Femur (tissue), 1 donor: ENCODE data around the gene AP2B1.
"Not testable (repeated sequence)": the region's sequence is repeated elsewhere in the genome, so short reads cannot be mapped to it uniquely, and the experiment has no call there.

Experiments used
- DNase-seq: peaks from one replicate; pipeline ENCODE4 v3.0.0-alpha.2; 2017

AP2B1 gene

DNA sequence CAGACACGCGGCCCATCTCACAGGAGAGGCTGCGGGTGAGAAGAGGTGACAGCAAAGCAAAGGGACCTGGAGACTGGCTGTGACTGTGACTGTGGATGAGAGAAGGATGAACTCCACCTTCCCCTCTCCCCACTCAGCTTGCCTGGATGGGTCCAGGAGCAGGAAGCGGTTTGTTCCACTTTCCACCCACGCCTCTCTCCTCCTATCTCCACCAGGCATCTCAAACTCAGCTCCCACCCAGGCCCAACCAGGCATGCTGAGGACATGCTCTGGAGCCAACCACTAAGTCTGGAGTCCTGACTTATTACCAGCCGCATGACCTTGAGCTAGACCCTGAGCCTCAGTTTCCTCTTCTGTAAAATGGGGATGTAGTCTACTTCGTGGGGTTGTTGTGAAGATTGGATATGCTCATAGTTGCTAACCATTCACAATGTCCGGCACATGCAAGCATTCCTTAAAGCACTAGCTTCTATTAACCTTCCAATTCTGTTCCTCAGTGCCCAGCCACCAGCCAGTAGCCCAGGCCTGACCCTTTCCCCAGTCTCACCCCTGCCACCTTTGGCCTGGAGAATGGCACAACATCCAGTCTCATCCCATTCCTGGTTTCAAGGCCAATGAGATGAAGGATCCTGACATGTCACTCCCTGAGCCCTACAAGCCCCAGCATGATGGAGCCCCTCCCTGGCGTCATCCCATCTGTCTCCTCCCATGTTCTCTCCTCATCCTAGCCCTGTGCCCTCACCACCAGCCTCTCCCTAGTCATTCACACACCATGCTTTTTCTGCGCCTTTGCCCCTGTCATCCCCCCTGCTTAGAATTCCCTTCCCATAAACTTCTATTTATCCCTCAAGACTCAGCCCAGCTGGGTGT is 163.6 kb downstream of the AP2B1 start:
- DNase-seq, result no peak

DNA sequence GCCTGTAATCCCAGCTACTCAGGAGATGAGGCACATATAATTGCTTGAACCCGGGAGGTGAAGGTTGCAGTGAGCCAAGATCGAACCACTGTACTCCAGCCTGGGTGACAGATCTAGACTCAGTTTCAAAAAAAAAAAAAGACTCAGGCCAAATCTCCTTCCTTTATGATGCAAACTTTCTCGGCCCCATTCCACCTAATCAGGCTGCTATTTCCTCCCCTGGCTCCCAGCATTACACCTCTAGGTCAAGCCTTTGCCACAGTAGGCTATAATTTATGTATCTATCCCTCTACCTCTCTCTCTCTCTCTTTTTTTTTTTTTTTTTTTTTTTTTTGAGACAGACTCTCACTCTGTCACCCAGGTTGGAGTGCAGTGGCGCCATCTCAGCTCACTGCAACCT is 164.4 kb downstream of the AP2B1 start:
- not testable (repeated sequence) for DNase-seq

DNA sequence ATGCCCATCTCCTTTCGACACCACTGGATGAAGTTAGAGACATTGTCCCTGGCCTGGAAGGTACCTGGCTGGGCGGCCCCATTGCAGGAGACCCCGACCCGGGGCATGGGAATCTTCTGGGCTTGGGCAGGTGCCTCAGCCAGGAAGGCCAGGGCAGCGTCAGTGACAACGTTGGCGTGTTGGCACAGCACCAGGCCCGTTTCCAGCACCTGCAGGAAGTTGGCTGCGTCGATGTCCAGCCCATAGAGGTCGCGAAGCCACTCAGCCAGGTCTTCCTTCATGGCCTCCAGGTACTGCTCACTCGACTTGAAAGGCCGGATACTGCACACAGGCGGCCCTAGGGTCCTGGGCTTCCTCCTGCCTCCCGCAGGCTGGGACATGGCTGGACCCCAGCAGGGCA is 165.3 kb downstream of the AP2B1 start:
- DNase-seq, result no peak

DNA sequence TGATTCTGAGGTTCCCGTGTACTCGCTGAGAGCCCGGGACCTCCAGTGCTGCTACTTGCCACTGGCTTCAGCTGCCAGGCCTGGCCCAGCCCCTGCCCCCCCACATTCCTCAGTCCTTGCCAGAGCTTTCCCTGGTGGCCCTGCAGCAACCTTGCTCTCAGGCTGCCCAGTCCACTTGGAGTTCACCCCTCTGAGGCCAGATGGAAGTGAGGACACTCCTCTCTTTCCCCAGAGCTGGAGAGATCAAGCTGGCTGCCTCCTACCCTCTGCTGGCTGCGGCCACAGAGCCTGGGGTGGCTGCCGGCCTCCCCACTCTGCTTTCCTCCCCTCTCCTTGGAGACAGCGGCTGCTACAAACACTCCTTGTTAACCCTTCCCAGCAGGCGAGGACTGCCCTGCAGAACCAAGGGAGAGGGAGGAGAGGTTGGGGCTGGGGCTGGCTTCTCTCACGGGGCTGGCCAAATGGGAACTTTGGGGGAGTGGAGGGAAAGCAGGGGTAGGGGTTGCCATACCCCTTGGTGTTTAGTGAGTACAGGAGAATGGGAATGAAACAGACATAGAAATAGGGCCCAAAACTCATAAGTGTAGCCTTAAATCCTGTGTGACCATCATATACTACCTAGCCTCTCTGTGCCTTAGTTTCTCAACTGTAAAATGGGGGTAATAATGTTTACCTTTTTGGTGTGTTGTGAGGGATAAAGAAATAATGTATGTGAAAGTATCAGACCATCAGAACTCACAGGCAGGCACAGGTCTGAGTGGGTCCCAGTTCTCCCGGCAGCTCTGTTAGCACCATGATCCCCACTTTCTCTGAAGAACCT is 166.0 kb downstream of the AP2B1 start, which contains the start of gene GAS2L2:
Gene GAS2L2 (minus strand): TSS at position 295 of the 820 bp plus-strand sequence. CDS start 389 bp downstream, outside the sequence.
- DNase-seq, result no peak

DNA sequence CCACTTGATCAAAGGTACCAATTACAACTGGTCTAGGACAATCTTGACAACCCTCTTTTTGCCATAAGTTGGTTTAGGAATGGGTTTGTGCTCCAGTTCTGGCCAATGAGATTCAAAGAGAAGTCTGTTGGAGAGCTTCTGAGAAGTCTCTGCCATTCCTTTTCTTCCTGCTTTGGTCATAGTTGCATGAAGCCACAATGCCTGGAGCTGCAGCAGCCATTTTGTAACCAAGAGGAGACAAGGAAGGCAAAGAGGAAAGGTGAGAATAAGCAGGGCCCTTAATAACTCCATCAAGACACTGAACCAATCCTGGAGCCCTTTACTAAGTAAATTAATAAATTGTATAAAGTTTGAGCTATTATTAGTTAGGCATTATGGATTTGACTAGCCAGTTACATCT is 170.1 kb downstream of the AP2B1 start:
- no peak for DNase-seq

DNA sequence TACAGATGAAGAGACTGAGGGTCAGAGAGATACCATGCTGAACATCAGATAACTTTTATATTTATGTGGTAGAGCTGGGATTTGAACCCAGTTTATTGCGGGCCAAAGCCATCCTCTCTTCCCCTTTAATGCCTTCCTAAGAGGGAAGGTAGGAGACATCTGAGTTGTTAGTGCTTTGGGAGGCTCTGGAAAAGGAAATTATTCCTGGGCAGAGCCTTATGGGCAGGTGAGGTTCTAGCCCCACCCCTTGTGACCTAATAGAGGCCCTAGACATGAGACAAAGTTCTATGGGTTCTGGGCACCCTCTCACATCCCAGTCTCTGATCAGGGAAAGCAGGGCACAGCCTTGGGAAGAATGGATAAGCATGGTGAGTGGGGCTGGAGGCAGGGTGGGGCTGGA is 173.5 kb downstream of the AP2B1 start, which contains the start of gene C17orf50:
Gene C17orf50 (plus strand): TSS at position 301 of the 400 bp plus-strand sequence. CDS start 55 bp downstream, at position 356.
- no peak for DNase-seq

DNA sequence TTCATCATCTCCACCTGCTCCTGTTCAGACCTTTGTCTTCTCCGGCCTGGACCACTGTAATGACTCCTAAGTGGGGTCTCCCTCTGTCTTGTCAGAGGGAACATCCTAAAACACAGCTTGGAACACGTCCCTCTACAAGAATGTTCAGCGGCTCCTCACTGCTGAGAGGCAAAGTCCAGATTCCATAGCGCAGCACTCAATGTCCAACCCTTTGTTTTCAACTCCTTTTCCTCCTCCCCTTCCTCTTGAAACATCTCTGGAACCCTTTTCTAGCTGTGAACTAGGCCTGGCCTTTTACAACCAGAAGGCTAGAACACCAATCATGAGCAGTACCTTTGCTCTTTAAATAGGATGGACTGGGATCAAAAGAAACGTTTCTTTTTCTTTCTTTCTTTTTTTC is 174.5 kb downstream of the AP2B1 start:
- DNase-seq, result no peak

DNA sequence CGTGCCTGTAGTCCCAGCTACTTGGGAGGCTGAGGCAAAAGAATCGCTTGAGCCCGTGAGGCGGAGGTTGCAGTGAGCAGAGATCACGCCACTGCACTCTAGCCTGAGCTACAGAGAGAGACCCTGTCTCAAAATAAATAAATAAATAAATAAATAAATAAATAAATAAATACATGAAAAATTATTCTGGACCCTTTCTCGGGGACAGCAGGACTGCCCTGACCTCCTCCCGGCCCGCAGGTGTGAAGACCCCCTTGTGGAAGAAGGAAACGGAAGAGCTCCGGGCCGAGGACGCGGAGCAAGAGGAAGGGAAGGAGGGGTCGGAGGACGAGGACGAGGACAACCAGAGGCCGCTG is 176.6 kb downstream of the AP2B1 start:
- no peak for DNase-seq

DNA sequence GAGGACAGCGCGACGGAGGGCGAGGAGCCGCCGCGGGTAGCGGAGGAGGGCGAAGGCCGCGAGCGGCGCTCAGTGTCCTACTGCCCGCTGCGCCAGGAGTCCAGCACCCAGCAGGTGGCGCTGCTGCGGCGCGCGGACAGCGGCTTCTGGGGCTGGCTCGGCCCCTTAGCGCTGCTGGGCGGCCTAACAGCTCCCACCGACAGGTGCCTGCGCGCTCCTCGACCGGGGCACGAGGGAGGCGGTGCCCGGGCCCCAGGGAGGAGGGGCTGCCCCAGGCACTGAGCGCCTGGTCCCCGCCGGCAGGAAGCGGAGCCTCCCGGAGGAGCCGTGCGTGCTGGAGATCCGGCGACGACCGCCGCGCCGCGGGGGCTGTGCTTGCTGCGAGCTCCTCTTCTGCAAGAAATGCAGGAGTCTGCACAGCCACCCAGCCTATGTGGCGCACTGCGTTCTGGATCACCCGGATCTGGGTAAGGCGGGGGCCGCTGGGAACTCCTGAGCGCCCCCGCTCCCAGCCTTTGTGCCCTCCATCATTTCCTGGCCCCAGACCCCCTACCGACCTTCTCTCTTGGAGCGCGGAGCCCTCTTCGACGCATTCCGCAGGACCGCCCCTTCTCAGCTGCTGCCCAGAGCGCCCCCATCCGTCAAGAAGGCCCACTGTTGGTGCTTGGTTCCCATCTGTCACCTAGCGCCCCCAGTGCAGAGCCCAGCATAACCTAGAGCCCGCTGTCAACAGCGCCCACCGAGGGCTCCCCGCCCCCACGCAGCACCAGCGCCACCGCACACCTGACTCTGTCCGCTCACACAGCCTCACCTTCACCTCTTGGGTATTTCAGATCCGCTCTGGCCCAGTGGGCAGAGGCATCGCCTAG is 177.2 kb downstream of the AP2B1 start:
- peak; percentile 90 for DNase-seq

DNA sequence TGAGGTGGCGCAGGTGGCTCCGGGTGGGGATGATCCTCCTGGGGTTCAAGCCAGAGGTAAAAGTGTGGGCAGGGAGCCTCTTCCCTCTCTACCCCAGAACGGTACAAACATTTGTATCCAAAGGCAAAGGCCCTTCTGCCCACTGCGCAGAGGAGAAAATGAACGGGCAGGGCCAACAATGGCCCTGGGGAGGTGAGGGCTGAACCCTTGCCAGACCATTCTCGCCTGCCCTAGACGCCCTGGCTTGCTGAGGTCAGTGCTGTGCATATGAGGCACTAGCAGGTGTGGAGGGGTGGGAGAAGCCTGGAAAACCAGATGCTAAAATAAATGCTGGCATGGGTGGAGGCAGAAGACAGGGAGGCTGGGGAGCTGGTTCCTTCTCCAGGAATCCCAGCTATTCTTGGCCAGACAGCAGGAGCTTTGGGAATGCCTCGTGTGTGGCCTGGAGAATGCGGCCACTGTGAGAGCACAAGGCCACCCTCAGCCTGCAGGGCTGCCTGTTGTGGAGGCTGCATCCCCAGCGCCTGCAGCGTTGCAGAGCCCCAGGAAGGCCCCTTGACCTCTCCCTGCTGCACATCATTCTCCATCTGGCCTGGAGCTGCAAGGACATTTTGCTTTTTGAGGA is 178.1 kb downstream of the AP2B1 start:
- DNase-seq, result no peak

DNA sequence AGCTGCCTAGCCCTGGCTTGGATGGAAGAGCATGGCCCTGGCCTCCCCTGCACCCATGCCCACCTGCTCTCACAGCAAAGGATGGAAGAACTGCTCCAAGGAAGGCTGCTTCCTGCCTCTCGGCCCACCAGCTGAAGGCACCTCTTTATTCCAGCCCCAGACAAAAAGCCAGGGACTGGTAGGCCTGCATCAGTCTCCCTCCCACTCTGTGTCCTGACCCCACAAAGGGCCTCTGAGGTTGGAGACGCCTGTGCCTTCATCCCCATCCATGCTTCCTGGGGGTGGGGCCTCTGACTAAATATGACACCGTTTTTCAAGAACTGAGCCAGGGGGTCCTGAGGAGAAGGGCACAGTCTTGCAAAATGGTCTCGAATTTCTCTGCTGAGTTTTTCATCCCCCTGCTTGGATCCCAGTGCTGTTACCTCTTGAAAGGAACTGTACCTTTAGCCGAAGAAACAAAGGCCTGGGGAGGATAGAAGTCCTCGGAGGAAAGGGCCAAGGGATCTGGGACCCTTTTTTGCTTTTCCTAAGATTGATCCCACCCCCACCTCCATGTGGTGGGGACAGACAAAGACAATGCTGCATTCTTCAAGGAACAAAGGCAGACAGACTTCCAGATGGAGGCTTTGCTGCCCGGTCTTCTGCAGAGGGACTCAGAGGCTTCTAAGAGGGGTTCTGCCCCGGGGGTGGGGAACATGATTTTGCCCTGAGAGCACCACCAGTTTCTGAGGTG is 178.8 kb downstream of the AP2B1 start:
- no peak for DNase-seq

DNA sequence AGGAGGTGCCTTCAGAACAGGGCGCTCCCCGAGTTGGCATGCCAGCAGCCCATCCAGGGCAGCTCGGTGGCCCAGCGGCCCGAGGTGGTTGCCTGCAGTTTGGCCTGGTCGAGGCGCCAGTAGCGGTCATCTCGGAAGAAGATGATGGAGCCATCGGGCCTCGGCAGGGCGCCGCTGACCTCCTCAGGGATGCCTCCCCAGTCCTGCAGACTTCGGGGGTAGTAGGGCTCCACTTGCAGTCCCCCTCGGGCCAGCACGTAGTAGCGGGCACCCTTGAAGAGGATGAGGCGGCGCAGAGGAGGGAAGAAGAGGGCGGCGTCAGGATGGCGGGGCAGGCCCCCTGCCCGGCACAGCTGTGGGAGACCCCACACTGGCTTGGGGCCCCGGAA is 179.4 kb downstream of the AP2B1 start:
- DNase-seq, result no peak

DNA sequence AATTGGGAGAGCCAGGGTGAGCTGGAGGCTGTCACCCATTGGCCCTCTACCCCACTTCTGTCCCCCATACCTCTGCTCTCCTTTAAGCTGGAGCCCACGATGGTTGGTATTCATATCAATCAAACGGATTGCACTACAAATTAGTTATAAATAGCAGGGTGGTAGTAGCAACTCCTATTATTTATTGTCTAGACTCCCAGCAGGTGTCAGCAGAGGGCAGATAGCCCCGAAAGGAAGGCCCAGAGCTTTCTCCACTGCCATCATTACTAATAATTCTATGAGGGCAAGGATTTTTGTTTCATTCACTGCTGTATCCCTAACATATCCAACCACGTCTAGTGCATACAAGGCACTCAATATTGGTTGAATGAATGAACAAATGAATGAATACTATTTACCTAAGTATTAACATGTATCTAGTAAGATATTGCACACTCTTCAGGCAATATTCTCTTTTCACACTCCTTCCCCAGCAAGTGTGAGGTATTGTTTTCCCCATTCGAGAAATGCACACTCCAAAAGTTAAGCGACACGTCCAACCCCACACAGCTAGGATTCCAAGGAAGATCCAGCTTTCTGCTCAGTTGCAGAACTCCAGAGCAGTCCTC is 179.9 kb downstream of the AP2B1 start:
- no peak for DNase-seq

DNA sequence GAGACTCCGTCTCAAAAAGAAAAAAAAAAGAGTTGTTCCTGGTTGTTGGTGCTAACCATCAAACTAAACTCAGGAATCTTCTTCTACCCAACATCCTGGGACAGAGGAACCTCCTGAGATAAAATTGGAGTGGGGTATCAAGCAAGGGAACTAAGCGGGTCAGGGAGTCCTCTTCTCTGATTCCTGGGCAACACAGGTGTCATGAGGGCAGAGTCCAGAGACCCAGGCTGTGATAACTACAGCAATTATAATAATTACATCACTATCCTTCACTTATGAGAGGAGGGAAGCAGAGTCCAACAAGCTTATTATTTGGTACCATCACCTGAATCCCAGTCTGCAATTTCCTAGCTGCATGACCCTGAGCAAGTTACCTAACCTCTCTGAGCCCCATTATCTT is 181.7 kb downstream of the AP2B1 start:
- no peak for DNase-seq

DNA sequence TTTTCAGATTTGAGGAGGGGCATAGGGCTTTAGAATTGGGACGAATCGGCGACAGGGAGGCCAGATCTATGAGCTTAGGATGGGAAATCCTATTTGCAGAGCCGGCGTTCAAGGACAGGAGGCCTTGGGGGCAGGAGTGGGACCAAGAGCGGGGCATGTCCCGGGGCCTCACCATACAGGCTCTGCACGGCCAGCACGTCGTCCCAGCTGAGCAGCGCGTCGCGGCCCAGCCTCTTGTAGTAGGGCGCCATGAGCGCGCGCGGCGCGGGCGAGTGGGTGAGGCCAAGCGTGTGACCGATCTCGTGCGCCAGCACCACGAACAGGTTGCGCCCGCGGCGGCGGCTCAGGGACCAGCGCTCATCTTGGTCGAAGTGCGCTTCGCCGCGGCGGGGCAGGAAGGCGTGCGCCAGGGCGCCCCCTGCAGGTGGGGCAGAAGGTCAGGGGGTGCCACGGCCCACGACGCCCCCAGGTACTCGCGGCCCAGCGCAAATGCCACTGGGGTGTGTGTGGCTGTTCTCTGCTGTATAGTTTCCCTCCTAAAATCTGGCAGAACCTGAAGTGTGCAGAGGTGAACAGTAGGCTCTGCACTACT is 182.9 kb downstream of the AP2B1 start:
- no peak for DNase-seq

DNA sequence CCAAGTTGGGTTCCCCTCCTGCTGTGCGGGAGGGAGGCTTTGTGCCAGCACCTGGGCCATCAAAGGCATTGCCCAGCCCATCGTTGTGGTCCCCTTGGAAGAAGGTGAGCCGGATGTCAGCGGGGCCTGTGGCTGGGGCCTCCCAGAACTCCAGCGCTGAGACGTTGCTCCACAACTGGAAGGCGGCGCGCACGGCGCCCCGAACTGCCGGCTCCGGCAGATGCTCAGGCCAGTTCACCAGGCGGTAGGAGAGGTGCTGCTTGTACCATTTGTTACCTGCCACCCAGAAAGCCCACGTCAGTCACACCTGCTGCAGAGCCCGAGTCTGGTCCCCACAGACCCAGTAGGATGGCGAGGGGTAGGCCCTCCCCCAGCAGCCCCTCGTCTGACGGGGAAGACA is 186.0 kb downstream of the AP2B1 start:
- no peak for DNase-seq

DNA sequence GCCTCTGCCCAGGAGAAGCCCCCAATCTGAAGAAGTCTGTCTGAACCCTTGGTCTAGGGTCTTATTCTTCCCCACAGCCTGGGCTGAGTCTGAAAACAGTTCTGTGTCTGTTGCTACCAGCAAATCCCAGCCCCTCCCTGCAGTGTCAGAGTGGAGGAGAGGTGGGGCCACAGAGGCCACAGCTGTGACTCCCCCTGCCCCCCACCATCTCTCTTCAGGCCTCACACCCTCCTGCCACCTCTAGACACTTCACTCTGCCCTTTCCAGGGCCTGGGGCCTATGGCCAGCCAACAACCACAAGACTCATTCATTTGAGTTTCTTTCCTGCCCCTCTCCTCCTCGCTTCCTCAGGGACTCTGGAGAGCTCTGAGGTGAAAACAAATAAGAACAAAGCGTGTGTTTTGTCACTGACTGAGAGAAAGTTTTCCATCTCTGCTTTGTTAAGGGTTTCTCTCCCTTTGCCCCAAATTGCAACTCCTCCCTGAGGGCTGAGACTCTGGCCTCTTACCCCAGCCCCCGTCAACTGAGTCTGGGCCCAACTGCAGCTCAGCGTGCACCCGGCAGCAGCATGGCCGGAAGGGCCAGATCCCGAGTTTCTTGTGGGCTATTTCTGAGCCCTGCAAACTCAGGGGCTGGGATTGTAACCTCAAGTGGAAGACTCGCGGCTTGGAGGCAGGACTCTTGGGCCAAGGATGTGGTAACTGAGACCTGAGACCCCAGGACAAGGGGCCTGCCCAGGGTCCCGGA is 186.7 kb downstream of the AP2B1 start:
- peak; percentile 33 for DNase-seq

DNA sequence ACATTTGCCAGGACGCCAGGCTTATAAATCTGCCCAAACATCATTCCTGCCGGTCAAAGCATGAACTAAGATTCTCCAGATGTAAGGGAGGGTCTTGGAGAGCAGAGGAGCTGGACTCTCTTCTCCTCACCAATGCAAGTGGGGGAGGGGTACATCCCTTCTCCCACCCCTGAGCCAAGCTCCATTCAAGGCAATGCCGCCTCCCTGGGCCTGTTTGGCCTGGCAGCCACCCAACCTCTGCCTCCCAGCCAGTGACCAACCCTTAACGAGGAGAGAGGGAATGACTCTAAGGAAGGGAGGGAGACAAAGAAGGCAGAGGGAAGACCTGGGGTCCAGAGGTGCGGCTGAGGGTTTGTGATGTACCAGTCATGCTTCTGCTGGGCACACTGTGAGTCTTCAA is 187.4 kb downstream of the AP2B1 start:
- peak; percentile 75 for DNase-seq

DNA sequence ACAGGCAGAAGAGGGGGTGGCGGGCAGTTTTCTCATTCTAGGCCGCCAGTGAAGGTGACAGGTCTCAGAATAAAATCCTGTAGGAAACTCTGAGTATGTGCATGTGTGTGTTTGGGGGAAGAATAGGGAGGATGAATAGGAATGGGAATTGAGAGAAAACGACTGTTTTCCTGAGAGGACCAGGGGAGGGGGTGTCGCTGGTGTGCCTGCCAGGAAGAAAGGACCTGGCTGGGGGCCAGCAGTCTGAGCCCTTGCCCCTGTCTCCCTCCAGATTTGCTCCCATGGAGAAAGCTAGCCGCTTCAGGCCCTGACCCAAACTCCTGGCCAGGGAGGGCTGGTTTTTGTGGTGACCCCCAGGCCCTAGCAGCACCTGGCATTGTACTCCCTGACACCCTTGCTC is 187.9 kb downstream of the AP2B1 start:
- DNase-seq, result no peak

DNA sequence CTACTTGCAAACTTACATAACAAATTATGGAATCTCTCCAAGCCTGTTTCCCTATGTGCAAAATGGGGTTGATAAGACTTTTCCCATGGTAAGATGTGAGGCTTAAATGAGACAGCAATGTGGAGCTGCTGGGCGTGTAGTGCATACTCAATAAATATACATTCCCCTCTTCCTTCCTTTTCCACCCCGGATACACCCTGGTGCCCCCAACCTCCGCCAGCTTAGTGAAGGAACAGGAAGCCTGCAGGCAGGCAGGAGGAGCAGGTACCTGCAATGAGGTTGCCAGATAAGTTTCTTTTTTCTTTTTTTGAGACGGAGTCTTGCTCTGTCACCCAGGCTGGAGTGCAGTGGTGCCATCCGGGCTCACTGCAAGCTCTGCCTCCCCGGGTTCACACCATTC is 188.5 kb downstream of the AP2B1 start:
- no peak for DNase-seq
